ENCODE results near the gene POU6F2. TPM values are rescaled to one million over a fixed set of nuclear protein-coding genes. Genes with fewer than 3 reads are reported as not detected.

Gene POU6F2
- total RNA-seq, 5 donors from 2014 or later (not counting 1 experiment from before 2014, with no cell fraction given): not detected

- no peaks in the 10 kb centered on the region for H3K27me3 ChIP-seq (replicated peaks in 1 of 2; ENCODE audit: control insufficient read depth in 2 of 2, extremely low read depth in 1 of 2, insufficient read depth in 2 of 2, low read length in 1 of 2)
- ChIA-PET POLR2A (no interaction called here), CTCF (no interaction called here)
- H3K4me1 ChIP-seq (ENCODE audit: control insufficient read depth in 1 of 2, extremely low read depth in 1 of 2, insufficient read depth in 2 of 2, low read length in 2 of 2): no peaks in the 10 kb centered on the region
- Mint-ChIP-seq H3K27ac (no peak overlapping the region), H3K4me3 (no peak overlapping the region), H3K27me3 (no peaks in the 10 kb centered on the region), H3K9me3 (peaks cover 0 to 2% (median 0%) of the 10 kb centered on the region in 3 donors), H3K4me1 (no peaks in the 10 kb centered on the region), H3K36me3 (no peaks in the 10 kb centered on the region)
- DNase-seq (no peak), ATAC-seq (replicated peaks in 1 of 4) (no peak)
- no peaks in the 10 kb centered on the region for H3K9me3 ChIP-seq
- no peak overlapping the region for H3K27ac ChIP-seq (ENCODE audit: low read length)
- no peaks in the 10 kb centered on the region for H3K36me3 ChIP-seq (ENCODE audit: control insufficient read depth in 2 of 2, extremely low read depth in 1 of 2, insufficient read depth in 1 of 2, low read length in 1 of 2)
- no CpG with 5 or more reads among the region's 2 CpGs for WGBS (ENCODE audit: insufficient coverage)
- H3K4me3 ChIP-seq (ENCODE audit: control insufficient read depth in 1 of 2, extremely low read depth in 1 of 2, low read length in 1 of 2): no peak overlapping the region
Measured at GRCh38 chr7:39094731-39095130, 117.0 kb downstream of the POU6F2 start.

DNA sequence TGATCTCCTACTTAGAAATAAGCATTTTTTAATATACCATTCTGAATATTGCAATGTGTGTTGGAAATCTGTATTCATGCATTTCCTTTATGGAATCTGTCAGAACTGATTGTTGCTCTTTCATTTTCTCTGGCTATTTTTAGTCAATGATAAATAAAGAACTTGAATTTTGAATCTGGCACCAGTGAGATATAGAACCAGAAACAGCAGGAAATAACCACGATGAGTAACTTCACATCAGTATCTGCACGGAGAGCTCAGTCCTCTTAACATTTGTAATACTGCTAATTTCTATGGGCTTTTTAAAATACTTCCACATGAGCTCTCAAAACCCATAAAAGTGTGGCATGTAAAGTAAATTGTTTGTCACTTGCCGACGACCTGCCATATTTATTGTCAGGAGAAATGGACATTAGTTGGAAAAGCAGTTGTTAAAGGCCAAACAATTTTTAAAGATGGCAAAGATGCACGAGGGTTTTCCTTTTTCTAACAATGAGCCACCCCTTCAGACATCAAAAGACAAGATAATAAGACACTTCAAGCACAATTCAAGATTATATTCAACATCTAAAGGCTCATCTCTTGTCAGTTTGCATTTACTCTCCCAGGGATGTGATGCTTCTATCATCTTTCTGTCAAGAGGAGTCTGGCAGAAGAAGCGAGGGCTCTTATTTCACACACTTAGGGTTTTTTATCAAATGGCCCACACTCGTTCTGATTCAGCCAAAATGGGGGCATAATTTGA lies 118.3 kb downstream of the POU6F2 start:
- WGBS (ENCODE audit: insufficient coverage): no CpG with 5 or more reads among the region's 7 CpGs
- Mint-ChIP-seq H3K9me3 (peaks cover 0 to 2% (median 0%) of the 10 kb centered on the region in 3 donors), H3K27ac (no peak overlapping the region), H3K36me3 (no peaks in the 10 kb centered on the region), H3K4me1 (no peaks in the 10 kb centered on the region), H3K4me3 (no peak overlapping the region), H3K27me3 (no peaks in the 10 kb centered on the region)
- Histone ChIP-seq H3K36me3 (ENCODE audit: control insufficient read depth in 2 of 2, extremely low read depth in 1 of 2, insufficient read depth in 1 of 2, low read length in 1 of 2) (no peaks in the 10 kb centered on the region), H3K27me3 (replicated peaks in 1 of 2; ENCODE audit: control insufficient read depth in 2 of 2, extremely low read depth in 1 of 2, insufficient read depth in 2 of 2, low read length in 1 of 2) (no peaks in the 10 kb centered on the region), H3K4me3 (ENCODE audit: control insufficient read depth in 1 of 2, extremely low read depth in 1 of 2, low read length in 1 of 2) (no peak overlapping the region), H3K9me3 (no peaks in the 10 kb centered on the region), H3K27ac (ENCODE audit: low read length) (no peak overlapping the region), H3K4me1 (ENCODE audit: control insufficient read depth in 1 of 2, extremely low read depth in 1 of 2, insufficient read depth in 2 of 2, low read length in 2 of 2) (no peaks in the 10 kb centered on the region)
- ATAC-seq (replicated peaks in 1 of 4): no peak
- ChIA-PET POLR2A (no interaction called here), CTCF (no interaction called here)
- no peak for DNase-seq

GRCh38 chr7:39098506-39098905 lies 120.8 kb downstream of the POU6F2 start:
- ATAC-seq (replicated peaks in 1 of 4): no peak
- Mint-ChIP-seq H3K4me3 (no peak overlapping the region), H3K27ac (no peak overlapping the region), H3K4me1 (no peaks in the 10 kb centered on the region), H3K36me3 (no peaks in the 10 kb centered on the region), H3K9me3 (peaks cover 0 to 2% (median 0%) of the 10 kb centered on the region in 3 donors), H3K27me3 (no peaks in the 10 kb centered on the region)
- H3K4me1 ChIP-seq (ENCODE audit: control insufficient read depth in 1 of 2, extremely low read depth in 1 of 2, insufficient read depth in 2 of 2, low read length in 2 of 2): no peaks in the 10 kb centered on the region
- ChIA-PET CTCF (no interaction called here), POLR2A (interaction anchor here in 1 of 2 donors (0.6 kb wide), 1 partner anchor 836 kb away, joined by 3 read pairs; no protein-coding TSS in a partner anchor)
- no peaks in the 10 kb centered on the region for H3K36me3 ChIP-seq (ENCODE audit: control insufficient read depth in 2 of 2, extremely low read depth in 1 of 2, insufficient read depth in 1 of 2, low read length in 1 of 2)
- H3K9me3 ChIP-seq: no peaks in the 10 kb centered on the region
- no peaks in the 10 kb centered on the region for H3K27me3 ChIP-seq (replicated peaks in 1 of 2; ENCODE audit: control insufficient read depth in 2 of 2, extremely low read depth in 1 of 2, insufficient read depth in 2 of 2, low read length in 1 of 2)
- H3K4me3 ChIP-seq (ENCODE audit: control insufficient read depth in 1 of 2, extremely low read depth in 1 of 2, low read length in 1 of 2): no peak overlapping the region
- no peak overlapping the region for H3K27ac ChIP-seq (ENCODE audit: low read length)
- no peak for DNase-seq
- 67% methylated on average over 2 of the region's 3 CpGs for WGBS (ENCODE audit: insufficient coverage)

- POLR2A ChIA-PET: no interaction called here
- no peaks in the 10 kb centered on the region for H3K4me1 ChIP-seq (ENCODE audit: control insufficient read depth in 1 of 2, extremely low read depth in 1 of 2, insufficient read depth in 2 of 2, low read length in 2 of 2)
- no peaks in the 10 kb centered on the region for H3K36me3 Mint-ChIP-seq
- WGBS (ENCODE audit: insufficient coverage): no CpG with 5 or more reads among the region's 3 CpGs
- CTCF ChIA-PET: no interaction called here
- no peaks in the 10 kb centered on the region for H3K27me3 ChIP-seq (replicated peaks in 1 of 2; ENCODE audit: control insufficient read depth in 2 of 2, extremely low read depth in 1 of 2, insufficient read depth in 2 of 2, low read length in 1 of 2)
- no peak overlapping the region for H3K4me3 ChIP-seq (ENCODE audit: control insufficient read depth in 1 of 2, extremely low read depth in 1 of 2, low read length in 1 of 2)
- no peaks in the 10 kb centered on the region for H3K36me3 ChIP-seq (ENCODE audit: control insufficient read depth in 2 of 2, extremely low read depth in 1 of 2, insufficient read depth in 1 of 2, low read length in 1 of 2)
- H3K9me3 Mint-ChIP-seq: peaks cover 0 to 2% (median 0%) of the 10 kb centered on the region in 3 donors
- H3K4me3 Mint-ChIP-seq: no peak overlapping the region
- H3K27ac ChIP-seq (ENCODE audit: low read length): no peak overlapping the region
- H3K27ac Mint-ChIP-seq: no peak overlapping the region
- DNase-seq (no peak), ATAC-seq (replicated peaks in 1 of 4) (no peak)
- H3K4me1 Mint-ChIP-seq: no peaks in the 10 kb centered on the region
- peaks cover 0 to under 1% of the 10 kb centered on the region in 2 donors for H3K27me3 Mint-ChIP-seq
- H3K9me3 ChIP-seq: no peaks in the 10 kb centered on the region
Measured at GRCh38 chr7:39099146-39099545, 121.4 kb downstream of the POU6F2 start.

GRCh38 chr7:39100270-39100669 lies 122.6 kb downstream of the POU6F2 start:
- CTCF ChIA-PET: interaction anchor here in 1 of 2 donors (0.9 kb wide), 1 partner anchor 10 kb away, joined by 3 read pairs; no protein-coding TSS in a partner anchor

DNA sequence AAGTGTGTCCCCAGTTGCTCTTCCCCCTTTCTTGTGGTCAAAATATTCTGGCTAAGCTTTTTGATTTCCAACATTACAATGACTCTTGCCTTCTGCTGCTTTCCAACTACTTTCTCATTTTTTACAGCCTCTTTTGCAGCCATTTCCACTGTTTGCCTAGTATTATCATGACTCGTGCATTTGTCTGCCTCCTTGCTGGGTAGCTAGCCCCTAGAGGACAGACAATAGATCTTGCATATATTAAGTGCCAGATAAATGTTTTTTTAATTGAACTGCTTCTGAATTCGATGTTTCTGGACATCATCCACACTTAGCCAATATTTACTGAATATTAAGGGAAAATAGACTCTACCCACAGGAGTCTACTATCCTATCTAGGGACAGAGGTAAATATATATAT lies 124.5 kb downstream of the POU6F2 start:
- Mint-ChIP-seq H3K4me3 (no peak overlapping the region), H3K27me3 (peaks cover 0 to 7% of the 10 kb centered on the region in 2 donors), H3K36me3 (no peaks in the 10 kb centered on the region), H3K4me1 (no peaks in the 10 kb centered on the region), H3K27ac (no peak overlapping the region), H3K9me3 (peaks cover 0 to 3% (median 2%) of the 10 kb centered on the region in 3 donors)
- no peak for ATAC-seq (replicated peaks in 1 of 4)
- Histone ChIP-seq H3K4me1 (ENCODE audit: control insufficient read depth in 1 of 2, extremely low read depth in 1 of 2, insufficient read depth in 2 of 2, low read length in 2 of 2) (no peaks in the 10 kb centered on the region), H3K27ac (ENCODE audit: low read length) (no peak overlapping the region), H3K9me3 (no peaks in the 10 kb centered on the region), H3K36me3 (ENCODE audit: control insufficient read depth in 2 of 2, extremely low read depth in 1 of 2, insufficient read depth in 1 of 2, low read length in 1 of 2) (no peaks in the 10 kb centered on the region), H3K27me3 (replicated peaks in 1 of 2; ENCODE audit: control insufficient read depth in 2 of 2, extremely low read depth in 1 of 2, insufficient read depth in 2 of 2, low read length in 1 of 2) (no peaks in the 10 kb centered on the region), H3K4me3 (ENCODE audit: control insufficient read depth in 1 of 2, extremely low read depth in 1 of 2, low read length in 1 of 2) (no peak overlapping the region)
- POLR2A ChIA-PET: no interaction called here
- CTCF ChIA-PET: interaction anchor here in 1 of 2 donors (0.5 kb wide), 1 partner anchor 258 kb away, joined by 3 read pairs; no protein-coding TSS in a partner anchor
- DNase-seq: no peak
- no CpG with 5 or more reads among the region's 2 CpGs for WGBS (ENCODE audit: insufficient coverage)

More at GRCh38 chr7:39100270-39100669, 122.6 kb downstream of the POU6F2 start:
- Histone ChIP-seq H3K4me3 (ENCODE audit: control insufficient read depth in 1 of 2, extremely low read depth in 1 of 2, low read length in 1 of 2) (no peak overlapping the region), H3K27ac (ENCODE audit: low read length) (no peak overlapping the region), H3K9me3 (no peaks in the 10 kb centered on the region), H3K4me1 (ENCODE audit: control insufficient read depth in 1 of 2, extremely low read depth in 1 of 2, insufficient read depth in 2 of 2, low read length in 2 of 2) (no peaks in the 10 kb centered on the region), H3K36me3 (ENCODE audit: control insufficient read depth in 2 of 2, extremely low read depth in 1 of 2, insufficient read depth in 1 of 2, low read length in 1 of 2) (no peaks in the 10 kb centered on the region), H3K27me3 (replicated peaks in 1 of 2; ENCODE audit: control insufficient read depth in 2 of 2, extremely low read depth in 1 of 2, insufficient read depth in 2 of 2, low read length in 1 of 2) (no peaks in the 10 kb centered on the region)
- Mint-ChIP-seq H3K4me1 (no peaks in the 10 kb centered on the region), H3K4me3 (no peak overlapping the region), H3K36me3 (no peaks in the 10 kb centered on the region), H3K9me3 (peaks cover 0 to 2% (median 0%) of the 10 kb centered on the region in 3 donors), H3K27me3 (peaks cover 0 to 3% of the 10 kb centered on the region in 2 donors), H3K27ac (no peak overlapping the region)
- ATAC-seq (replicated peaks in 1 of 4): no peak
- DNase-seq: no peak
- POLR2A ChIA-PET: no interaction called here
- WGBS (ENCODE audit: insufficient coverage): no CpG with 5 or more reads among the region's 2 CpGs

All from T-cell (primary cell).